ENCODE measurements around the gene ARID3A. TPM values are rescaled to one million over a fixed set of nuclear protein-coding genes. Genes with fewer than 3 reads are reported as not detected.

Gene ARID3A
- total and polyA plus RNA-seq, 4 donors = 7.7 to 29.7 (median 19.8) TPM

GRCh38 chr19:926323-926588 is 421 bp downstream of the ARID3A start:
- no peak for TF ChIP-seq CTCF (IDR thresholded peaks at IDR 0.05; ENCODE audit: control extremely low read depth, extremely low read depth)
- H3K4me3 ChIP-seq = peak overlapping the region; percentile 82
- H3K4me1 ChIP-seq (ENCODE audit: control insufficient read depth in 5 of 5, insufficient read depth in 5 of 5, low read length in 5 of 5) = peaks cover 0 to 10% (median 0%) of the 10 kb centered on the region in 5 donors
- DNase-seq (no peak), ATAC-seq (ENCODE audit: insufficient read depth, low FRiP score) (no peak)
- H3K9ac ChIP-seq (ENCODE audit: insufficient read depth in 1 of 2, low read length in 2 of 2) = no peak overlapping the region
- H3K36me3 ChIP-seq (ENCODE audit: control insufficient read depth in 4 of 4, insufficient read depth in 4 of 4, low read length in 4 of 4) = peaks cover 0 to 10% (median 4%) of the 10 kb centered on the region in 4 donors
- peak overlapping the region; percentile 53 to 84 for H3K27ac ChIP-seq (ENCODE audit: low read depth in 1 of 2, low read length in 1 of 2)
- H3K9me3 ChIP-seq (ENCODE audit: control insufficient read depth in 4 of 4, insufficient read depth in 3 of 4, low read length in 3 of 4) = no peaks in the 10 kb centered on the region
- peaks cover 0 to 2% (median 2%) of the 10 kb centered on the region in 3 donors for H3K27me3 ChIP-seq (ENCODE audit: control insufficient read depth in 3 of 3, insufficient read depth in 3 of 3, low read length in 2 of 3)
- WGBS, 2 donors = 0 to 2% methylated on average over 18 to 21 of the region's 21 CpGs

GRCh38 chr19:926589-927350 is 935 bp downstream of the ARID3A start:
- Histone ChIP-seq H3K27me3 (ENCODE audit: control insufficient read depth in 3 of 3, insufficient read depth in 3 of 3, low read length in 2 of 3) (no peaks in the 10 kb centered on the region), H3K27ac (ENCODE audit: low read depth in 1 of 2, low read length in 1 of 2) (peak overlapping the region; percentile 53 to 84), H3K9ac (ENCODE audit: insufficient read depth in 1 of 2, low read length in 2 of 2) (no peak overlapping the region), H3K4me3 (peak overlapping the region; percentile 82), H3K4me1 (ENCODE audit: control insufficient read depth in 5 of 5, insufficient read depth in 5 of 5, low read length in 5 of 5) (peaks cover 0 to 11% (median 0%) of the 10 kb centered on the region in 5 donors), H3K9me3 (ENCODE audit: control insufficient read depth in 4 of 4, insufficient read depth in 3 of 4, low read length in 3 of 4) (no peaks in the 10 kb centered on the region), H3K36me3 (ENCODE audit: control insufficient read depth in 4 of 4, insufficient read depth in 4 of 4, low read length in 4 of 4) (peaks cover 0 to 10% (median 4%) of the 10 kb centered on the region in 4 donors)
- DNase-seq = peak; percentile 75 to 88 (median 79)
- TF ChIP-seq CTCF (IDR thresholded peaks at IDR 0.05; ENCODE audit: control extremely low read depth, extremely low read depth) = no peak
- WGBS, 2 donors = 0% methylated on average over 49 to 52 of the region's 52 CpGs
- ATAC-seq (ENCODE audit: insufficient read depth, low FRiP score) = no peak

- Histone ChIP-seq H3K4me1 (ENCODE audit: control insufficient read depth in 5 of 5, insufficient read depth in 5 of 5, low read length in 5 of 5) (peaks cover 0 to 17% (median 0%) of the 10 kb centered on the region in 5 donors), H3K4me3 (no peak overlapping the region), H3K9me3 (ENCODE audit: control insufficient read depth in 4 of 4, insufficient read depth in 3 of 4, low read length in 3 of 4) (no peaks in the 10 kb centered on the region), H3K27ac (ENCODE audit: low read depth in 1 of 2, low read length in 1 of 2) (peak overlapping the region in 1 of 2 donors; percentile 45), H3K9ac (ENCODE audit: insufficient read depth in 1 of 2, low read length in 2 of 2) (no peak overlapping the region), H3K27me3 (ENCODE audit: control insufficient read depth in 3 of 3, insufficient read depth in 3 of 3, low read length in 2 of 3) (no peaks in the 10 kb centered on the region), H3K36me3 (ENCODE audit: control insufficient read depth in 4 of 4, insufficient read depth in 4 of 4, low read length in 4 of 4) (peaks cover 0 to 10% (median 4%) of the 10 kb centered on the region in 4 donors)
- no peak for ATAC-seq (ENCODE audit: insufficient read depth, low FRiP score)
- peak in 1 of 3 donors; percentile 54 for DNase-seq
- TF ChIP-seq CTCF (IDR thresholded peaks at IDR 0.05; ENCODE audit: control extremely low read depth, extremely low read depth) = no peak
- WGBS, 2 donors = 13 to 17% methylated on average over 14 to 15 of the region's 15 CpGs
These were observed 1.5 kb downstream of the ARID3A start for GRCh38 chr19:927351-927779.

All from lung (tissue), 12 donors.